A204.1 (cell line): ENCODE data around the gene AAGAB.
"Not testable (repeated sequence)": the region's sequence is repeated elsewhere in the genome, so short reads cannot be mapped to it uniquely, and the experiment has no call there.

Source experiments
- FAIRE-seq: peaks from 2 replicates; lab custom pipeline; 2012; peaks lifted over from hg19 to GRCh38; lab: Jason Lieb, UNC

Gene AAGAB

GRCh38 chr15:67171471-67171870 is 83.0 kb downstream of the AAGAB start:
- FAIRE-seq, result no peak

- FAIRE-seq, result no peak
These were observed 84.1 kb downstream of the AAGAB start for GRCh38 chr15:67170143-67170925.

- no peak for FAIRE-seq
These were observed 85.8 kb downstream of the AAGAB start for GRCh38 chr15:67168694-67169093.

GRCh38 chr15:67167091-67167490 is 87.4 kb downstream of the AAGAB start:
- no peak for FAIRE-seq

GRCh38 chr15:67166280-67167009 is 88.0 kb downstream of the AAGAB start:
- no peak for FAIRE-seq

- FAIRE-seq, result no peak
These were observed 88.9 kb downstream of the AAGAB start for GRCh38 chr15:67165254-67166253.

- no peak for FAIRE-seq
These were observed 89.6 kb downstream of the AAGAB start for GRCh38 chr15:67164811-67165253.

- no peak for FAIRE-seq
These were observed 90.1 kb downstream of the AAGAB start for GRCh38 chr15:67164401-67164791.

- no peak for FAIRE-seq
These were observed 91.3 kb downstream of the AAGAB start for GRCh38 chr15:67163180-67163579.

GRCh38 chr15:67161881-67162280 is 92.6 kb downstream of the AAGAB start:
- no peak for FAIRE-seq

- FAIRE-seq, result no peak
These were observed 93.0 kb downstream of the AAGAB start for GRCh38 chr15:67161412-67161811.

GRCh38 chr15:67158367-67158766 is 96.1 kb downstream of the AAGAB start:
- no peak for FAIRE-seq

GRCh38 chr15:67157521-67158252 is 96.8 kb downstream of the AAGAB start:
- FAIRE-seq, result no peak

GRCh38 chr15:67156834-67157233 is 97.6 kb downstream of the AAGAB start:
- FAIRE-seq, result no peak

GRCh38 chr15:67156426-67156825 is 98.0 kb downstream of the AAGAB start:
- FAIRE-seq, result no peak

GRCh38 chr15:67154249-67154648 is 100.2 kb downstream of the AAGAB start:
- FAIRE-seq, result no peak

GRCh38 chr15:67153044-67153443 is 101.4 kb downstream of the AAGAB start:
- FAIRE-seq, result not testable (repeated sequence)

- FAIRE-seq, result no peak
These were observed 102.0 kb downstream of the AAGAB start for GRCh38 chr15:67152429-67152828.
